ENCODE data around the gene TUBA1B.

The TUBA1B gene

DNA sequence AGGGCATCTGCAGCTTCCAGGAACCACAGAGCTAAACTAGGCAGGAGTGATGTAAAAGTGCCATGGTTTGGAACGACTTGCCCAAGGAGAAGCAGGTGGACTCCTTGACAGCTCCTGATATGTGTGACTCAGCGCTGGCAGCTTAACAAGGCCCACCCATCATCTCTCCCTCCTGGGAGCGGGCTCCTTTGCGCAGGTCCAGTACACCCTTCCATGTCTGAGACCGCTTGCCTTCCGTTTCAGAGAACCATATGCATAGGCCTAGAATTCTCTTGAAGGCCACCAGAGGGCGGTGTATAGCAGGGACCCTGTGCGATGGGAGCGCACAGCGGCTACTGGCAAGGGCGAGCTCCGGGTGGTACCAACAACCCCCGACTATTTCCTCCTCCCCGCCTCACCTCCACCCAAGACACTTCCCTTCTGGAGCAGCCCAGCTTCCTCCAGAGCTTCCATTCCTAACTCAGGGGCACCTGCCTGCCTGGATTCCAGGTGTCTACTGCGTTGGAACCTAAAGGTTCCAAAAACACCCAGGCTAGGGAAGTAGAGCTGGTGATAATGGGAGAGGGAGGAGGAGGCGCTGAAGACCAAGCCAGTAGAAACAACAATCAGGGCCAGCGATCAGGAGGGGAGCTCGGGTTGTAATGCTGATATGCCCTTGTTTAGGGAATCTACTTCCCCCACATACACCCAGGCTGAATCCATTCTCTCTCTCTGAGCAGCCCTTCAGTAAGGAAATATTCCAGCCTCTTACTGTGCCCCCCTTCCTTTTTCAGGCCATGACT, 42.9 kb downstream of the TUBA1B start:
- Histone ChIP-seq H3K79me2 (ENCODE audit: control insufficient read depth, low read length) (no peaks in the 10 kb centered on the region), H3K36me3 (ENCODE audit: control insufficient read depth, low read length) (no peaks in the 10 kb centered on the region), H3K4me2 (ENCODE audit: low read length) (peak overlapping the region; percentile 68), H4K20me1 (ENCODE audit: control insufficient read depth, insufficient read depth, low read depth, low read length) (no peaks in the 10 kb centered on the region), H3K4me3 (ENCODE audit: low read length) (peak overlapping the region; percentile 45), H3F3A (ENCODE audit: control insufficient read depth, insufficient read depth) (no peaks in the 10 kb centered on the region), H3K9me3 (ENCODE audit: control insufficient read depth, insufficient read depth, low read length) (no peaks in the 10 kb centered on the region), H3K4me1 (ENCODE audit: control insufficient read depth, low read length) (peaks cover 31% of the 10 kb centered on the region), H3K9me2 (replicated peaks; ENCODE audit: control insufficient read depth, low read length) (no peaks in the 10 kb centered on the region), H3K27ac (ENCODE audit: low read depth, low read length) (no peak overlapping the region), H3K27me3 (ENCODE audit: control insufficient read depth, low read length) (peaks cover 54% of the 10 kb centered on the region)
- TF ChIP-seq EZH2phosphoT487 (IDR thresholded peaks at IDR 0.05; ENCODE audit: borderline replicate concordance, low read length): no peak
- TF ChIP-seq, protein P1, sequence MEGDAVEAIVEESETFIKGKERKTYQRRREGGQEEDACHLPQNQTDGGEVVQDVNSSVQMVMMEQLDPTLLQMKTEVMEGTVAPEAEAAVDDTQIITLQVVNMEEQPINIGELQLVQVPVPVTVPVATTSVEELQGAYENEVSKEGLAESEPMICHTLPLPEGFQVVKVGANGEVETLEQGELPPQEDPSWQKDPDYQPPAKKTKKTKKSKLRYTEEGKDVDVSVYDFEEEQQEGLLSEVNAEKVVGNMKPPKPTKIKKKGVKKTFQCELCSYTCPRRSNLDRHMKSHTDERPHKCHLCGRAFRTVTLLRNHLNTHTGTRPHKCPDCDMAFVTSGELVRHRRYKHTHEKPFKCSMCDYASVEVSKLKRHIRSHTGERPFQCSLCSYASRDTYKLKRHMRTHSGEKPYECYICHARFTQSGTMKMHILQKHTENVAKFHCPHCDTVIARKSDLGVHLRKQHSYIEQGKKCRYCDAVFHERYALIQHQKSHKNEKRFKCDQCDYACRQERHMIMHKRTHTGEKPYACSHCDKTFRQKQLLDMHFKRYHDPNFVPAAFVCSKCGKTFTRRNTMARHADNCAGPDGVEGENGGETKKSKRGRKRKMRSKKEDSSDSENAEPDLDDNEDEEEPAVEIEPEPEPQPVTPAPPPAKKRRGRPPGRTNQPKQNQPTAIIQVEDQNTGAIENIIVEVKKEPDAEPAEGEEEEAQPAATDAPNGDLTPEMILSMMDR (IDR thresholded peaks at IDR 0.05; ENCODE audit: low read depth, low read length, poor library complexity, severe bottlenecking): peak; percentile 93

DNA sequence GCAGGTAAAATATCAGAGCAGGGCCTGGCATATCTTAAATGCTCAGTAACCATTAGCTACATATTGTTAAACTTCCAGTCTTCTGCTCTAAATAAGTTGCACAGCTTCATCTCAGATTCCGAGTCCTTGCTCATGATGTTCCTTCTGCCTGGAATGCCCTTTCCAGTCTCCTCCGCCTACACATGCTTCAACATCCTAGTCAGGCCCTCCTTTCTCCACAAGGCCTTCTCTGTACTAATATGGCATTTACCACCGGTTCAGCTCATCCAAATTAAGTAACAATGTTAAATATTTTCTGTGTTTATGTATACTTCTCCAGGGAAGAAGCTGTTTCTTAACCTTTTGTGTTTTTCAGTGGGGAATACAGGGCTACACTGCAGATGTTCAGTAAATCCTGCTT, 45.1 kb downstream of the TUBA1B start:
- H3K9me3 ChIP-seq (ENCODE audit: control insufficient read depth, insufficient read depth, low read length): no peaks in the 10 kb centered on the region
- H3F3A ChIP-seq (ENCODE audit: control insufficient read depth, insufficient read depth): no peaks in the 10 kb centered on the region
- no peak overlapping the region for H3K27ac ChIP-seq (ENCODE audit: low read depth, low read length)
- no peaks in the 10 kb centered on the region for H3K36me3 ChIP-seq (ENCODE audit: control insufficient read depth, low read length)
- no peaks in the 10 kb centered on the region for H3K79me2 ChIP-seq (ENCODE audit: control insufficient read depth, low read length)
- H3K9me2 ChIP-seq (replicated peaks; ENCODE audit: control insufficient read depth, low read length): no peaks in the 10 kb centered on the region
- peaks cover 37% of the 10 kb centered on the region for H3K27me3 ChIP-seq (ENCODE audit: control insufficient read depth, low read length)
- no peak overlapping the region for H3K4me2 ChIP-seq (ENCODE audit: low read length)
- no peak overlapping the region for H3K4me3 ChIP-seq (ENCODE audit: low read length)
- H4K20me1 ChIP-seq (ENCODE audit: control insufficient read depth, insufficient read depth, low read depth, low read length): no peaks in the 10 kb centered on the region
- H3K4me1 ChIP-seq (ENCODE audit: control insufficient read depth, low read length): peaks cover 22% of the 10 kb centered on the region
- TF ChIP-seq EZH2phosphoT487 (IDR thresholded peaks at IDR 0.05; ENCODE audit: borderline replicate concordance, low read length): no peak
- TF ChIP-seq, protein P1 (IDR thresholded peaks at IDR 0.05; ENCODE audit: low read depth, low read length, poor library complexity, severe bottlenecking): no peak

DNA sequence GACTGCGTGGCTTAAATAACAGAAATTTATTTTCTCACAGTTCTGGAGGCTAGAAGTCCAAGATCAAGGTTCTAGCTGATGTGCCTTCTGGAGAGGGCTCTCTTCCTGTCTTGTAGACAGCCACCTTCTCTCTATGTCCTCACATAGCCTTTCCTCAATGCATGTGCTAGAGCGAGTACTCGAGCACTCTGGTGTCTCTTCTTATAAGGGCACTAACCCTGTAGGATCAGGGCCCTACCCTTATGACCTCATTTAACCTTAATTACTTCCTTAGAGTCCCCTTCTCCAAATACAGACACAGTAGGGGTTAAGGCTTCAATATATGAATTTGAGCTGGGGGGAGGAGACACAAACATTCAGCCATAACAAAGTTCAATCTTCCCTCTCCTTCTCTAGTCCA, 46.8 kb downstream of the TUBA1B start:
- Histone ChIP-seq H3K4me3 (ENCODE audit: low read length) (no peak overlapping the region), H3K9me2 (replicated peaks; ENCODE audit: control insufficient read depth, low read length) (no peaks in the 10 kb centered on the region), H3K79me2 (ENCODE audit: control insufficient read depth, low read length) (no peaks in the 10 kb centered on the region), H3K9me3 (ENCODE audit: control insufficient read depth, insufficient read depth, low read length) (no peaks in the 10 kb centered on the region), H3K27me3 (ENCODE audit: control insufficient read depth, low read length) (peaks cover 25% of the 10 kb centered on the region), H3K36me3 (ENCODE audit: control insufficient read depth, low read length) (no peaks in the 10 kb centered on the region), H4K20me1 (ENCODE audit: control insufficient read depth, insufficient read depth, low read depth, low read length) (no peaks in the 10 kb centered on the region), H3K27ac (ENCODE audit: low read depth, low read length) (no peak overlapping the region), H3F3A (ENCODE audit: control insufficient read depth, insufficient read depth) (no peaks in the 10 kb centered on the region), H3K4me2 (ENCODE audit: low read length) (no peak overlapping the region), H3K4me1 (ENCODE audit: control insufficient read depth, low read length) (peaks cover 12% of the 10 kb centered on the region)
- TF ChIP-seq EZH2phosphoT487 (IDR thresholded peaks at IDR 0.05; ENCODE audit: borderline replicate concordance, low read length): no peak
- TF ChIP-seq, protein P1 (IDR thresholded peaks at IDR 0.05; ENCODE audit: low read depth, low read length, poor library complexity, severe bottlenecking): no peak

Measured in DOHH2 (cell line).